ENCODE results near the gene SGK1.
A peak's percentile ranks its signal among the peaks of the same experiment; 100 is the strongest.
"Not testable (repeated sequence)": the region's sequence is repeated elsewhere in the genome, so short reads cannot be mapped to it uniquely, and the experiment has no call there.

SGK1 gene

DNA sequence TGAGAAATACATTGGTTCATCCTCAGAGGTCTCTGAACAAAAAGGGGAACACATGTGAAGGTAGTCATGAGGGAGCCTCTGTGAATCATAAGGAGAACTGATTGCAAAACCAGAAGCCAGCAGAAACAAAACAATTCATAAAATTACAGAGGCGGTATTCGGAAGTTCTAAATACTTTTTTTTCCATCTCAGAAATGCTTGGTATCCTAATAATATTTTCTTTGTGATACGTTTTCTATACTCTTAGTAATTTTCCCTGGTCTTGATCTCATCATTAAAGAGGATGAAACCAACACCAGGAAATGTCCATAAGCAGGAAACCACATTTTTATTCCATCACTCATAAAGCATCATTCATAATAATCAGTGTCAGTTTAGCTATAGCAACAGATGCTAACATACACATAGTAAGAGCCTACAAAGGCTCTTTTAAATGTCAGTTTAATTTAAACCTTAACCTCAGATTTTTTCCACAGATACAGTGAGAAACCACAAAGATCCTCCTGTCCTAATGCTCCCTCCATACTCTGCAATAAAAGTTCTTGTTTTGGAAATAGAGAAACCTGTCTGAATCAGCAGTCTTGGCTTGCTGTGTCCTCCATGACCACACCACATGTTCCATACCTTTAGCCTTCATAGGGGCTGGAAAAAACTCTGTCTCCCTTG lies 29.2 kb downstream of the SGK1 start:
- H3K4me3 ChIP-seq (ENCODE audit: low read depth, low read length) = no peak overlapping the region
- ChIA-PET CTCF (interaction anchor here (1.2 to 1.5 kb wide), 2 partner anchors 16 to 115 kb away, joined by 3 read pairs; no protein-coding TSS in a partner anchor), POLR2A (interaction anchor here (0.7 to 1.5 kb wide), 2 partner anchors 131 to 262 kb away, joined by 4 to 6 read pairs; no protein-coding TSS in a partner anchor)
- TF ChIP-seq, protein P1, sequence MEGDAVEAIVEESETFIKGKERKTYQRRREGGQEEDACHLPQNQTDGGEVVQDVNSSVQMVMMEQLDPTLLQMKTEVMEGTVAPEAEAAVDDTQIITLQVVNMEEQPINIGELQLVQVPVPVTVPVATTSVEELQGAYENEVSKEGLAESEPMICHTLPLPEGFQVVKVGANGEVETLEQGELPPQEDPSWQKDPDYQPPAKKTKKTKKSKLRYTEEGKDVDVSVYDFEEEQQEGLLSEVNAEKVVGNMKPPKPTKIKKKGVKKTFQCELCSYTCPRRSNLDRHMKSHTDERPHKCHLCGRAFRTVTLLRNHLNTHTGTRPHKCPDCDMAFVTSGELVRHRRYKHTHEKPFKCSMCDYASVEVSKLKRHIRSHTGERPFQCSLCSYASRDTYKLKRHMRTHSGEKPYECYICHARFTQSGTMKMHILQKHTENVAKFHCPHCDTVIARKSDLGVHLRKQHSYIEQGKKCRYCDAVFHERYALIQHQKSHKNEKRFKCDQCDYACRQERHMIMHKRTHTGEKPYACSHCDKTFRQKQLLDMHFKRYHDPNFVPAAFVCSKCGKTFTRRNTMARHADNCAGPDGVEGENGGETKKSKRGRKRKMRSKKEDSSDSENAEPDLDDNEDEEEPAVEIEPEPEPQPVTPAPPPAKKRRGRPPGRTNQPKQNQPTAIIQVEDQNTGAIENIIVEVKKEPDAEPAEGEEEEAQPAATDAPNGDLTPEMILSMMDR (IDR thresholded peaks at IDR 0.05; ENCODE audit: insufficient read depth, low read length, missing control alignments) = no peak
- peak; percentile 95 for DNase-seq (ENCODE audit: low read depth, low spot score)

DNA sequence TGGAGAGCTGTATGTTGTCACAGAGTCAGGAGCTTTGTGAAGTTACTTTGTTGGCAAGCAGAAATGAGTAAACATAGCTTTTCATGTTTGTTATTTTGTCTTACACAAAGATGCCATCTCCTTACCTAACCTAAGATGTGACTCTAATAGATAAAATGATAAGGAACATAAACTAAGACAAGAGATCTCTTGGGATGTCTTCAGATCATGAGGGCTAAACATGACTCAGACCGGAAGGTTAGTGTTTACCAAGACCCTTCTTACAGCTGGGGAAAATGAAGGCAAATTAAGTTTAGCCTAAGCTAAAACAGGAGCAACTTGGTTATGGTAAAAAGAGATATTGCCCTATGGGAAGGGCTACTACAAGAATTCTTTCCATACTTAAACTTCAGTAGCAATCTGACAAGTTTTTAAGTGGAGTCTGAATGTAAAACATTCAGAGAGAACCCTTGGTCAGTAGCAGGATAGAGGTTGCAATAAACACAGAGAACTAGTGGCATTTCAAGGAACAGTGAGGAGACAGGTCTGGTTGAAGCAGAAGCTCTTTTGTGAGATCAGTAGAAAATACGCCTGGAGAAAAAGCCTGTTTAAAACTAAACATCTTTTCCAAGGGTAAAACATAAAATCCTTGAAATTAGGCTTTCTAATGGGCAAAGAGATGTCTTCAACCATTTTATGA lies 29.9 kb downstream of the SGK1 start:
- H3K4me3 ChIP-seq (ENCODE audit: low read depth, low read length) = no peak overlapping the region
- POLR2A ChIA-PET = interaction anchor here (1.5 kb wide), 1 partner anchor 132 kb away, joined by 6 read pairs; no protein-coding TSS in a partner anchor
- peak; percentile 14 for DNase-seq (ENCODE audit: low read depth, low spot score)
- TF ChIP-seq, protein P1 (IDR thresholded peaks at IDR 0.05; ENCODE audit: insufficient read depth, low read length, missing control alignments) = no peak
- CTCF ChIA-PET = interaction anchor here (1.5 kb wide), 1 partner anchor 15 kb away, joined by 3 read pairs; no protein-coding TSS in a partner anchor

DNA sequence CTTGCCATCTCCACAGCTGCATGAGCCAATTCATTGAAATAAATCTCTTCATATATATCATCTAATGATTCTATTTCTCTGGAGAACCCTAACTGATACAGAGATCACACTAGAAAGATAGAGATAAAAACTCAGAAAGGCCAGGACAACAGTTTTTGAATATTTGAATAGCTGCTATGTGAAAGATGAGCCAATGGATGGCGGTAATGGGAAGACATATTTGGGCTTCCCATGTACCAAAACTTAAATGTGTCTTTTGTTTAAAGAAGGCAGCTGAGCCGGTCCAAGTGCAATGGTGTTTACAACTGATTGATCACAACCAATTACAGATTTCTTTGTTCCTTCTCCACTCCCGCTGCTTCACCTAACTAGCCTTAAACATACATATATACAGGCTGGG lies 35.1 kb downstream of the SGK1 start:
- CTCF ChIA-PET = no interaction called here
- POLR2A ChIA-PET = no interaction called here
- H3K4me3 ChIP-seq (ENCODE audit: low read depth, low read length) = no peak overlapping the region
- no peak for DNase-seq (ENCODE audit: low read depth, low spot score)
- TF ChIP-seq, protein P1 (IDR thresholded peaks at IDR 0.05; ENCODE audit: insufficient read depth, low read length, missing control alignments) = no peak

DNA sequence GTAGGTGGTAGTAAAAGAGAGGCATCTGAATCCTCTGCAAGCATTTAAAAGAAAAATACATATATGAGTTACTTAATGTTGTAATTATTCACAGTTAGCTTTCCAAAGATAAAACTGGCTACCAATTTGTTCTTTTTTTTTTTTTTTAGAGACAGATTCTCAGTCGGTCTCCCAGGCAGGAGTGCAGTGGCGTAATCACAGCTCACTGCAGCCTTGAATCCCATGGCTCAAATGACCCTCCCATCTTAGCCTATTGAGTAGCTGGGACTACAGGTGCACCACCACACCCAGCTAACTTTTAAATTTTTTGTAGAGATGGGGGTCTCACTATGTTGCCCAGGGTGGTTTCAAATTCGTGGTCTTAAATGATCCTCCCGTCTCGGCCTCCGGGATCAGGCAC lies 36.5 kb downstream of the SGK1 start:
- H3K4me3 ChIP-seq (ENCODE audit: low read depth, low read length) = no peak overlapping the region
- ChIA-PET POLR2A (interaction anchor here (1.2 kb wide), 1 partner anchor 107 kb away, joined by 4 read pairs; no protein-coding TSS in a partner anchor), CTCF (interaction anchor here (2.0 kb wide), 1 partner anchor 10 kb away, joined by 5 read pairs; no protein-coding TSS in a partner anchor)
- DNase-seq (ENCODE audit: low read depth, low spot score) = no peak
- TF ChIP-seq, protein P1 (IDR thresholded peaks at IDR 0.05; ENCODE audit: insufficient read depth, low read length, missing control alignments) = no peak

- ChIA-PET POLR2A (no interaction called here), CTCF (no interaction called here)
- H3K4me3 ChIP-seq (ENCODE audit: low read depth, low read length) = no peak overlapping the region
- TF ChIP-seq, protein P1 (IDR thresholded peaks at IDR 0.05; ENCODE audit: insufficient read depth, low read length, missing control alignments) = no peak
- DNase-seq (ENCODE audit: low read depth, low spot score) = no peak
Observed at GRCh38 chr6:134278000-134278399, 39.9 kb downstream of the SGK1 start.

- DNase-seq (ENCODE audit: low read depth, low spot score); POLR2A ChIA-PET; H3K4me3 ChIP-seq (ENCODE audit: low read depth, low read length): not testable (repeated sequence)
- CTCF ChIA-PET = interaction anchor here (1.2 kb wide), 1 partner anchor 9 kb away, joined by 4 read pairs; no protein-coding TSS in a partner anchor
Observed at GRCh38 chr6:134276891-134277377, 41.0 kb downstream of the SGK1 start.
